Type B pancreatic cell (in vitro differentiated cells): Measurements from ENCODE around the gene STK17A. TPM values are rescaled to one million over a fixed set of nuclear protein-coding genes. Genes with fewer than 3 reads are reported as not detected.

Source experiments
- DNase-seq: peaks from one replicate; pipeline ENCODE4 v3.0.0; 2021; ENCODE audit warnings: mixed read lengths; ENCODE audit not compliant: unreplicated experiment; ENCODE audit errors: extremely low spot score
- H3K27ac Mint-ChIP-seq: 2 replicates; pipeline ENCODE4 v1.8.0; 2021; ENCODE audit warnings: mild to moderate bottlenecking, mixed read lengths
- H3K27me3 Mint-ChIP-seq: 2 replicates; pipeline ENCODE4 v1.8.0; 2021; ENCODE audit warnings: mixed read lengths
- H3K36me3 Mint-ChIP-seq: 2 replicates; pipeline ENCODE4 v1.8.0; 2021; ENCODE audit warnings: mixed read lengths
- H3K4me1 Mint-ChIP-seq: one replicate; pipeline ENCODE4 v1.8.0; 2021; ENCODE audit warnings: mixed read lengths; ENCODE audit not compliant: unreplicated experiment
- H3K4me3 Mint-ChIP-seq: 2 replicates; pipeline ENCODE4 v1.8.0; 2021; ENCODE audit warnings: mild to moderate bottlenecking, mixed read lengths
- H3K9me3 Mint-ChIP-seq: 2 replicates; pipeline ENCODE4 v1.8.0; 2021; ENCODE audit warnings: mixed read lengths
- CTCF ChIP-seq: fragments of 200-600 bp; sonication (generic); conservative IDR thresholded peaks from 2 replicates; pipeline ENCODE4 v1.5.0; 2021; ENCODE audit warnings: antibody characterized with exemption, mild to moderate bottlenecking
- total RNA-seq: library from RNA; stranded (reverse); gene quantifications from 2 replicates; pipeline ENCODE4 v1.2.1, GENCODE V29; 2021; ENCODE audit warnings: low replicate concordance

The STK17A gene
- total RNA-seq, 1 donor from 2014 or later = 11.0 TPM

GRCh38 chr7:43609097-43609496 lies 26.2 kb downstream of the STK17A start:
- Mint-ChIP-seq H3K27ac (no peak overlapping the region), H3K4me3 (no peak overlapping the region), H3K4me1 (peaks cover 4% of the 10 kb centered on the region), H3K9me3 (peaks cover 5% of the 10 kb centered on the region), H3K27me3 (no peaks in the 10 kb centered on the region), H3K36me3 (peaks cover 33% of the 10 kb centered on the region)
- DNase-seq = no peak
- TF ChIP-seq CTCF = no peak

GRCh38 chr7:43612128-43612527 lies 29.2 kb downstream of the STK17A start:
- H3K36me3 Mint-ChIP-seq = peaks cover 24% of the 10 kb centered on the region
- H3K27ac Mint-ChIP-seq = no peak overlapping the region
- H3K4me1 Mint-ChIP-seq = peaks cover 4% of the 10 kb centered on the region
- TF ChIP-seq CTCF = no peak
- no peaks in the 10 kb centered on the region for H3K27me3 Mint-ChIP-seq
- H3K9me3 Mint-ChIP-seq = no peaks in the 10 kb centered on the region
- no peak overlapping the region for H3K4me3 Mint-ChIP-seq
- no peak for DNase-seq

- no peak for TF ChIP-seq CTCF
- H3K4me3 Mint-ChIP-seq = no peak overlapping the region
- peaks cover 4% of the 10 kb centered on the region for H3K4me1 Mint-ChIP-seq
- no peaks in the 10 kb centered on the region for H3K27me3 Mint-ChIP-seq
- no peak overlapping the region for H3K27ac Mint-ChIP-seq
- no peaks in the 10 kb centered on the region for H3K9me3 Mint-ChIP-seq
- DNase-seq = no peak
- H3K36me3 Mint-ChIP-seq = peaks cover 24% of the 10 kb centered on the region
Measured at GRCh38 chr7:43612599-43613589, 30.0 kb downstream of the STK17A start.

GRCh38 chr7:43615558-43616145 lies 32.7 kb downstream of the STK17A start:
- no peaks in the 10 kb centered on the region for H3K27me3 Mint-ChIP-seq
- no peaks in the 10 kb centered on the region for H3K9me3 Mint-ChIP-seq
- H3K4me3 Mint-ChIP-seq = no peak overlapping the region
- H3K36me3 Mint-ChIP-seq = peaks cover 14% of the 10 kb centered on the region
- no peak for DNase-seq
- H3K27ac Mint-ChIP-seq = no peak overlapping the region
- peaks cover 4% of the 10 kb centered on the region for H3K4me1 Mint-ChIP-seq
- no peak for TF ChIP-seq CTCF

- Mint-ChIP-seq H3K36me3 (peaks cover 14% of the 10 kb centered on the region), H3K4me1 (peaks cover 4% of the 10 kb centered on the region), H3K27ac (no peak overlapping the region), H3K27me3 (no peaks in the 10 kb centered on the region), H3K4me3 (no peak overlapping the region), H3K9me3 (no peaks in the 10 kb centered on the region)
- no peak for TF ChIP-seq CTCF
- no peak for DNase-seq
Measured at GRCh38 chr7:43616977-43617376, 34.1 kb downstream of the STK17A start.
